Naive thymus-derived CD4-positive, alpha-beta T cell (primary cell): ENCODE measurements around the gene KAZALD1. TPM values are rescaled to one million over a fixed set of nuclear protein-coding genes. Genes with fewer than 3 reads are reported as not detected.
"Not testable (repeated sequence)": the region's sequence is repeated elsewhere in the genome, so short reads cannot be mapped to it uniquely, and the experiment has no call there.

Experiments used
- ATAC-seq: fragments of 150-1000 bp; cut with Tn5 transposase; 2 replicates; pipeline ENCODE4 v1.10.0; 2021; ENCODE audit warnings: mild to moderate bottlenecking, moderate library complexity
- CTCF ChIA-PET: fragments of 350-600 bp; sonication (Branson Sonifier 250); formaldehyde crosslinking; loops from one replicate; lab custom pipeline; 2021; ENCODE audit warnings: antibody characterized with exemption; lab: Charles Lee
- POLR2A ChIA-PET: fragments of 350-600 bp; sonication (Branson Sonifier 250); formaldehyde crosslinking; loops from one replicate; lab custom pipeline; 2021; ENCODE audit warnings: antibody characterized with exemption, inconsistent platforms; lab: Charles Lee
- DNase-seq, 9 donors: peaks; one replicate each; pipeline versions ENCODE4 v3.0.0 to v3.0.0-alpha.2; 2020 to 2022; ENCODE audit warnings: mixed read lengths in 1 of 9
- H3K27ac ChIP-seq: one replicate; pipeline ENCODE4 v1.7.0; 2013; ENCODE audit warnings: mild to moderate bottlenecking, low read depth, low read length, moderate library complexity
- H3K27me3 ChIP-seq, 2 donors: one replicate each; pipeline ENCODE4 v1.7.0; 2013; ENCODE audit warnings: low read length in 2 of 2, mild to moderate bottlenecking in 2 of 2, moderate library complexity in 2 of 2; ENCODE audit not compliant: control insufficient read depth in 2 of 2, insufficient read depth in 2 of 2
- H3K36me3 ChIP-seq, 3 experiments: 1 replicate in 2 of 3; 2 replicates in 1 of 3; pipeline ENCODE4 v1.7.0; 2013; ENCODE audit warnings: low read length in 3 of 3, mild to moderate bottlenecking in 3 of 3, moderate library complexity in 1 of 3; ENCODE audit not compliant: insufficient read depth in 3 of 3, control insufficient read depth in 2 of 3
- H3K4me1 ChIP-seq, 2 donors: one replicate each; pipeline ENCODE4 v1.7.0; 2013; ENCODE audit warnings: low read length in 2 of 2, mild to moderate bottlenecking in 2 of 2, moderate library complexity in 1 of 2; ENCODE audit not compliant: control insufficient read depth in 2 of 2, insufficient read depth in 2 of 2
- H3K4me3 ChIP-seq: 2 replicates; pipeline ENCODE4 v1.7.0; 2013; ENCODE audit warnings: mild to moderate bottlenecking, low read length
- H3K9me3 ChIP-seq, 3 experiments: 1 replicate in 2 of 3; 2 replicates in 1 of 3; pipeline ENCODE4 v1.7.0; 2013; ENCODE audit warnings: low read length in 3 of 3; ENCODE audit not compliant: control insufficient read depth in 2 of 3
- H3K27ac Mint-ChIP-seq, 9 donors: one replicate each; pipeline ENCODE4 v1.8.0; 2020 to 2022; ENCODE audit warnings: mixed read lengths in 9 of 9, mild to moderate bottlenecking in 8 of 9, moderate library complexity in 5 of 9, inconsistent platforms in 2 of 9
- H3K27me3 Mint-ChIP-seq, 5 donors: one replicate each; pipeline ENCODE4 v1.8.0; 2021 to 2022; ENCODE audit warnings: mixed read lengths in 5 of 5, mild to moderate bottlenecking in 1 of 5
- H3K36me3 Mint-ChIP-seq, 5 donors: one replicate each; pipeline ENCODE4 v1.8.0; 2020 to 2022; ENCODE audit warnings: mixed read lengths in 5 of 5, mild to moderate bottlenecking in 3 of 5, inconsistent platforms in 1 of 5
- H3K4me1 Mint-ChIP-seq, 7 donors: one replicate each; pipeline ENCODE4 v1.8.0; 2020 to 2022; ENCODE audit warnings: mixed read lengths in 7 of 7, mild to moderate bottlenecking in 3 of 7, inconsistent platforms in 1 of 7
- H3K4me3 Mint-ChIP-seq, 10 donors: one replicate each; pipeline ENCODE4 v1.8.0; 2020 to 2022; ENCODE audit warnings: mild to moderate bottlenecking in 10 of 10, mixed read lengths in 10 of 10, moderate library complexity in 6 of 10, inconsistent platforms in 2 of 10
- H3K9me3 Mint-ChIP-seq, 11 donors: one replicate each; pipeline ENCODE4 v1.8.0; 2020 to 2022; ENCODE audit warnings: mixed read lengths in 11 of 11, mild to moderate bottlenecking in 4 of 11, inconsistent platforms in 1 of 11, moderate library complexity in 1 of 11
- intact Hi-C, 2 donors: fragments of 100-400 bp; cut with micrococcal nuclease; formaldehyde crosslinking; loops; one replicate each; pipeline ENCODE4 v1.15.1; 2023
- polyA plus RNA-seq, 2 donors: library from polyadenylated mRNA; unstranded; fragments of 300-500 nt; fragmentation: Illumina TruSeq; gene quantifications; one replicate each; pipeline ENCODE4 v1.2.3, GENCODE V29; 2021
- total RNA-seq, 6 experiments: library from RNA in 5 of 6; stranded (reverse) in 5 of 6; gene quantifications; 1 replicate in 5 of 6; 2 replicates in 1 of 6; pipeline ENCODE4 v1.2.3 and lab custom pipeline; 2021 to 2026

The KAZALD1 gene
- total and polyA plus RNA-seq, 7 experiments from 2014 or later: 0.22 to 1.5 (median 0.29) TPM; not detected in 4

- Mint-ChIP-seq H3K27ac (peak overlapping the region; percentile 75 to 97 (median 93)), H3K4me3 (peak overlapping the region; percentile 85 to 99 (median 94)), H3K27me3 (peaks cover 0 to 18% (median 0%) of the 10 kb centered on the region in 5 donors), H3K4me1 (peaks cover 6 to 21% (median 16%) of the 10 kb centered on the region in 7 donors), H3K9me3 (no peaks in the 10 kb centered on the region), H3K36me3 (peaks cover under 1 to 16% (median 7%) of the 10 kb centered on the region in 5 donors)
- ChIA-PET POLR2A (interaction anchor here (0.6 to 3.2 kb wide), 8 partner anchors 10 to 45 kb away, joined by 3 to 40 read pairs (median 3); partner anchors contain the start of genes LZTS2, MRPL43 and TWNK), CTCF (interaction anchor here (1.1 to 3.2 kb wide), 5 partner anchors 10 to 90 kb away, joined by 4 to 30 read pairs (median 11); no protein-coding TSS in a partner anchor)
- ATAC-seq (peak; percentile 28), DNase-seq (peak in 2 of 9 donors; percentile 53 to 73)
- peak overlapping the region; percentile 98 for H3K27ac ChIP-seq
- H3K36me3 ChIP-seq: peaks cover 0 to 37% (median 23%) of the 10 kb centered on the region in 3 experiments
- no peaks in the 10 kb centered on the region for H3K27me3 ChIP-seq
- H3K4me1 ChIP-seq: peaks cover 12 to 14% of the 10 kb centered on the region in 2 donors
- intact Hi-C loops: loop anchor here (1.0 to 10.0 kb wide), 8 partner anchors 9 to 1022 kb away; partner anchors contain the start of genes ARMH3 (in 1 of the 2), BTRC (in 1 of the 2), LZTS2 (in 1 of the 2) and SLF2 (in 1 of the 2)
- no peaks in the 10 kb centered on the region for H3K9me3 ChIP-seq
- peak overlapping the region; percentile 99 for H3K4me3 ChIP-seq
Measured at GRCh38 chr10:101032637-101033224, 29.1 kb upstream of the KAZALD1 start.

DNA sequence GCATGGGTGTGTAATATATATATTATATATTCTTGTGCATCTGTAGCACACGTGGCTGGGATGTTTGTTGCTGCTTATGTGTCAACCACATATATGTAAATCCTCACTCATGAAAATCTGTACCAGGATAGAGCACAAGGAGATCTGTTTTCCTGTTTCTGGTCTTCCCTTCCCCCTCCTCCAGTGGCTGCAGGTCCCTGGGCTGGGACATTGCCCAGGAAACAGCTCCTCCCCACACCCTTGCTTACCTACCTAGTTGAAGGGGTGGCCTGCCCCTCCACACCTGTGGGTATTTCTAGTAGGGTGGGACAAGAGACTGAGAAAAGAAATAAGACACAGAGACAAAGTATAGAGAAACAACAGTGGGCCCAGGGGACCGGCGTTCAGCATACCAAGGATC, 28.5 kb upstream of the KAZALD1 start:
- H3K9me3 ChIP-seq: no peaks in the 10 kb centered on the region
- Mint-ChIP-seq H3K36me3 (peaks cover 6 to 21% (median 10%) of the 10 kb centered on the region in 5 donors), H3K27me3 (peaks cover 0 to 14% (median 0%) of the 10 kb centered on the region in 5 donors), H3K9me3 (no peaks in the 10 kb centered on the region), H3K4me1 (peaks cover 6 to 21% (median 16%) of the 10 kb centered on the region in 7 donors), H3K27ac (peak overlapping the region in 4 of 9 donors; percentile 19 to 97 (median 78)), H3K4me3 (peak overlapping the region in 7 of 10 donors; percentile 25 to 99 (median 85))
- peaks cover 0 to 42% (median 28%) of the 10 kb centered on the region in 3 experiments for H3K36me3 ChIP-seq
- ATAC-seq (no peak), DNase-seq (no peak)
- intact Hi-C loops: loop anchor here (5.0 to 10.0 kb wide), 5 partner anchors 89 to 1022 kb away; partner anchors contain the start of genes ARMH3 (in 1 of the 2), BTRC (in 1 of the 2) and SLF2 (in 1 of the 2)
- H3K27me3 ChIP-seq: no peaks in the 10 kb centered on the region
- no peak overlapping the region for H3K4me3 ChIP-seq
- CTCF ChIA-PET: interaction anchor here (2.7 kb wide), 2 partner anchors 14 to 32 kb away, joined by 8 to 12 read pairs; no protein-coding TSS in a partner anchor
- no peak overlapping the region for H3K27ac ChIP-seq
- POLR2A ChIA-PET: interaction anchor here (0.5 to 3.2 kb wide), 4 partner anchors 9 to 46 kb away, joined by 3 to 40 read pairs (median 3); partner anchors contain the start of genes MRPL43 and TWNK
- H3K4me1 ChIP-seq: peaks cover 12 to 14% of the 10 kb centered on the region in 2 donors

GRCh38 chr10:101034404-101034803, 27.4 kb upstream of the KAZALD1 start:
- not testable (repeated sequence) for H3K27me3 Mint-ChIP-seq, DNase-seq, H3K27me3 ChIP-seq, H3K27ac ChIP-seq, H3K9me3 ChIP-seq, H3K27ac Mint-ChIP-seq, ATAC-seq, H3K9me3 Mint-ChIP-seq, H3K4me3 ChIP-seq
- ChIA-PET POLR2A (interaction anchor here (1.4 kb wide), 1 partner anchor 9 kb away, joined by 7 read pairs; no protein-coding TSS in a partner anchor), CTCF (interaction anchor here (1.1 to 1.5 kb wide), 4 partner anchors 15 to 107 kb away, joined by 3 to 6 read pairs (median 4); no protein-coding TSS in a partner anchor)
- H3K4me1 Mint-ChIP-seq: peaks cover 6 to 21% (median 16%) of the 10 kb centered on the region in 7 donors
- intact Hi-C loops: loop anchor here (5.0 to 10.0 kb wide), 5 partner anchors 88 to 1020 kb away; partner anchors contain the start of genes ARMH3 (in 1 of the 2), BTRC (in 1 of the 2) and SLF2 (in 1 of the 2)
- peaks cover 6 to 25% (median 10%) of the 10 kb centered on the region in 5 donors for H3K36me3 Mint-ChIP-seq
- Histone ChIP-seq H3K4me1 (peaks cover 12 to 14% of the 10 kb centered on the region in 2 donors), H3K36me3 (peaks cover 0 to 51% (median 28%) of the 10 kb centered on the region in 3 experiments)
- peak overlapping the region in 1 of 10 donors; percentile 7 for H3K4me3 Mint-ChIP-seq

GRCh38 chr10:101035314-101035713, 26.5 kb upstream of the KAZALD1 start:
- no peak for DNase-seq
- H3K36me3 Mint-ChIP-seq: peaks cover 6 to 25% (median 10%) of the 10 kb centered on the region in 5 donors
- Histone ChIP-seq H3K9me3 (no peaks in the 10 kb centered on the region), H3K36me3 (peaks cover 0 to 54% (median 28%) of the 10 kb centered on the region in 3 experiments), H3K27ac (no peak overlapping the region), H3K4me3 (no peak overlapping the region), H3K27me3 (no peaks in the 10 kb centered on the region), H3K4me1 (peaks cover 9 to 14% of the 10 kb centered on the region in 2 donors)
- no peaks in the 10 kb centered on the region for H3K27me3 Mint-ChIP-seq
- H3K4me3 Mint-ChIP-seq: no peak overlapping the region
- ChIA-PET POLR2A (interaction anchor here (1.0 to 1.4 kb wide), 2 partner anchors 8 to 37 kb away, joined by 3 to 7 read pairs; no protein-coding TSS in a partner anchor), CTCF (interaction anchor here (1.1 to 1.5 kb wide), 4 partner anchors 14 to 106 kb away, joined by 3 to 6 read pairs (median 4); no protein-coding TSS in a partner anchor)
- intact Hi-C loops: loop anchor here (10.0 kb wide), 3 partner anchors 319 to 1019 kb away; partner anchors contain the start of genes ARMH3 (in 1 of the 2) and BTRC (in 1 of the 2)
- H3K9me3 Mint-ChIP-seq: no peaks in the 10 kb centered on the region
- peaks cover 6 to 23% (median 15%) of the 10 kb centered on the region in 7 donors for H3K4me1 Mint-ChIP-seq
- no peak for ATAC-seq
- no peak overlapping the region for H3K27ac Mint-ChIP-seq

GRCh38 chr10:101035916-101036702, 25.7 kb upstream of the KAZALD1 start:
- H3K4me1 Mint-ChIP-seq: peaks cover 9 to 22% (median 15%) of the 10 kb centered on the region in 7 donors

More at GRCh38 chr10:101035916-101036702, 25.7 kb upstream of the KAZALD1 start:
- no peaks in the 10 kb centered on the region for H3K9me3 Mint-ChIP-seq
- ATAC-seq (no peak), DNase-seq (no peak)
- CTCF ChIA-PET: no interaction called here
- POLR2A ChIA-PET: no interaction called here
- peaks cover 0 to 55% (median 28%) of the 10 kb centered on the region in 3 experiments for H3K36me3 ChIP-seq
- H3K27ac ChIP-seq: no peak overlapping the region
- peaks cover 6 to 25% (median 10%) of the 10 kb centered on the region in 5 donors for H3K36me3 Mint-ChIP-seq
- no peaks in the 10 kb centered on the region for H3K9me3 ChIP-seq
- no peak overlapping the region for H3K4me3 ChIP-seq
- peak overlapping the region in 1 of 9 donors; percentile 10 for H3K27ac Mint-ChIP-seq
- H3K27me3 ChIP-seq: no peaks in the 10 kb centered on the region
- H3K27me3 Mint-ChIP-seq: no peaks in the 10 kb centered on the region
- peaks cover 7 to 9% of the 10 kb centered on the region in 2 donors for H3K4me1 ChIP-seq
- intact Hi-C loops: loop anchor here (10.0 kb wide), 3 partner anchors 319 to 1019 kb away; partner anchors contain the start of genes ARMH3 (in 1 of the 2) and BTRC (in 1 of the 2)
- no peak overlapping the region for H3K4me3 Mint-ChIP-seq
